NB4 (cell line): ENCODE results near the gene PAX3.

Source experiments
- DNase-seq: peaks from one replicate; pipeline ENCODE4 v3.0.0; 2010; ENCODE audit warnings: low read depth
- H3K4me3 ChIP-seq: one replicate; pipeline ENCODE4 v1.5.1; 2011; ENCODE audit warnings: mild to moderate bottlenecking, low read depth, low read length, moderate library complexity
- MYC ChIP-seq: IDR thresholded peaks from 2 replicates; pipeline ENCODE4 v1.6.1; 2011; ENCODE audit warnings: low read depth, low read length
- POLR2A ChIP-seq: IDR thresholded peaks from 2 replicates; pipeline ENCODE4 v1.6.1; 2011; ENCODE audit warnings: mild to moderate bottlenecking; ENCODE audit not compliant: insufficient read length; ENCODE audit errors: extremely low read depth
- TF ChIP-seq, protein P1 (sequence below): IDR thresholded peaks from one replicate; pipeline ENCODE4 v1.5.1; 2012; ENCODE audit warnings: low read depth, low read length
- TF ChIP-seq, protein P2 (sequence below): IDR thresholded peaks from 2 replicates; pipeline ENCODE4 v1.6.1; 2011; ENCODE audit warnings: low read depth, low read length

Gene PAX3

DNA sequence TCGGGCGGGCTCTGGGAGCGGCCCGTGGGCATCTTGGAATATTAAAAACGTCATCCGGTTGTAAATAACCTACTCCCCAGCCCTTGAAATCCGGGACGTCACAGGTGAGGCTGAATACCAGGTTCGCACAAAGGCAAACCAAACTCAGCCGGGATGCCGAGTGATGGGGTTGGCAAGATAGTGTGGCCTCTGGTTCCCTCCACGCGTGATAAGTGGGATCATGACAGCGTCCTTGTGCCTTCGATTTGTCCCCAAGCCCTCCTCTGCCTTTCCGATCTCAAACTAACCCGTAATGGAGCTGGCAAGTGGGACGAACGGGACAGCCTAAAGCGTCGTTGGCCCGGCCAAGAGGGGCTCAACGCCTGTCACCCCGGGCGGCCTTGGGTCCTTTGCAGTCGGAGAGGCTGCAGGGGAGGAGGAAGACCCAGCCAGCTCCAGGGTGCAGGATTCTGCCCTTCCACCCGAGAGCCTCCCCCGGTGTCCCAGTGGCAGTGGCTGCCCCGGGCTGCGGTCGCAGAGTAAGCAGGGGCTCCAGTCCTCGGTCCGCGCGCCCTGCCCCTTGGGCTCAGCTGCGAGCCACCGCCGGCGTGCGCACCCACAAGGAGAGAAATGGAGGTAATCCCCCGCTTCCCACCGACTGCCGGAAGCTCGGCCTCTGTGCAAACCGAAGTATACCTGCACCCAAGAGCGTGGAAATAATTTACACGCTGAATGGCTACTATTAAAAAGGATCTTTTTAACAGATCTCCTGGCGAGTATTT, 13.4 kb upstream of the PAX3 start:
- DNase-seq: no peak
- H3K4me3 ChIP-seq: no peak overlapping the region
- TF ChIP-seq MYC (no peak), POLR2A (no peak)
- TF ChIP-seq, protein P1, sequence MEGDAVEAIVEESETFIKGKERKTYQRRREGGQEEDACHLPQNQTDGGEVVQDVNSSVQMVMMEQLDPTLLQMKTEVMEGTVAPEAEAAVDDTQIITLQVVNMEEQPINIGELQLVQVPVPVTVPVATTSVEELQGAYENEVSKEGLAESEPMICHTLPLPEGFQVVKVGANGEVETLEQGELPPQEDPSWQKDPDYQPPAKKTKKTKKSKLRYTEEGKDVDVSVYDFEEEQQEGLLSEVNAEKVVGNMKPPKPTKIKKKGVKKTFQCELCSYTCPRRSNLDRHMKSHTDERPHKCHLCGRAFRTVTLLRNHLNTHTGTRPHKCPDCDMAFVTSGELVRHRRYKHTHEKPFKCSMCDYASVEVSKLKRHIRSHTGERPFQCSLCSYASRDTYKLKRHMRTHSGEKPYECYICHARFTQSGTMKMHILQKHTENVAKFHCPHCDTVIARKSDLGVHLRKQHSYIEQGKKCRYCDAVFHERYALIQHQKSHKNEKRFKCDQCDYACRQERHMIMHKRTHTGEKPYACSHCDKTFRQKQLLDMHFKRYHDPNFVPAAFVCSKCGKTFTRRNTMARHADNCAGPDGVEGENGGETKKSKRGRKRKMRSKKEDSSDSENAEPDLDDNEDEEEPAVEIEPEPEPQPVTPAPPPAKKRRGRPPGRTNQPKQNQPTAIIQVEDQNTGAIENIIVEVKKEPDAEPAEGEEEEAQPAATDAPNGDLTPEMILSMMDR: no peak
- TF ChIP-seq, protein P2, sequence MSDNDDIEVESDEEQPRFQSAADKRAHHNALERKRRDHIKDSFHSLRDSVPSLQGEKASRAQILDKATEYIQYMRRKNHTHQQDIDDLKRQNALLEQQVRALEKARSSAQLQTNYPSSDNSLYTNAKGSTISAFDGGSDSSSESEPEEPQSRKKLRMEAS: no peak

DNA sequence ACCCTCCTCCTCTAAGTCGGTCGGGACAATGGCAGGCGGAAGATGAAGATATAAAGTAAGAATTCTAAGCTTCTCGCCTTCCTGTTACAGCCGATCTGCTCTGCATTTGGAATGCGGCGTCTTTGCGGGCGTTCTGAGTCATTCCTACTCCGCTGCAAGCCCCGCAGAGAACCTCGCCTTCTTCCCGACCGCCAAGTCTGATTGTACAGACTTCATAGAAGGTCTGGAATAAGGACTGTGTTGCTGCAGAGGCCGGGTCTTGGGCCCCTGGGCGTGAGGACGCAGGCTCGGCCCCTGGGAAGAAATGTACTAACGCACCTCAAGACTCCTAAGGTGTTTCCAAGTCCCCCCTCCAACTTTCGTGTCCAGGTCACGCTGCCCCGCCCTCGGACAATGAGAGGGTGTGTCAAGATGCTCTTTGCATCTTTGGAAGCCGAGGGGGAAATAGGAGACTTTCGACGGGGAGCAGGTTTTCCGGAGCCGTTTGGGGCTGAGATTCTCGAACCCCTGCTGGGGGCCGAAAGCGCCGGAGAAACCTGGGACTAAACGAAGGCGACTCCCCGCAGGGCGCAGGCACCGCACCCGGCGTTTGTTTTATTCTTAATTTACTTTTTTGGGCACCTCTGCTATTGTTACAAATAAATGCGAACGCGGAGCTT, 12.7 kb upstream of the PAX3 start:
- H3K4me3 ChIP-seq: no peak overlapping the region
- TF ChIP-seq, protein P1: no peak
- DNase-seq: no peak

DNA sequence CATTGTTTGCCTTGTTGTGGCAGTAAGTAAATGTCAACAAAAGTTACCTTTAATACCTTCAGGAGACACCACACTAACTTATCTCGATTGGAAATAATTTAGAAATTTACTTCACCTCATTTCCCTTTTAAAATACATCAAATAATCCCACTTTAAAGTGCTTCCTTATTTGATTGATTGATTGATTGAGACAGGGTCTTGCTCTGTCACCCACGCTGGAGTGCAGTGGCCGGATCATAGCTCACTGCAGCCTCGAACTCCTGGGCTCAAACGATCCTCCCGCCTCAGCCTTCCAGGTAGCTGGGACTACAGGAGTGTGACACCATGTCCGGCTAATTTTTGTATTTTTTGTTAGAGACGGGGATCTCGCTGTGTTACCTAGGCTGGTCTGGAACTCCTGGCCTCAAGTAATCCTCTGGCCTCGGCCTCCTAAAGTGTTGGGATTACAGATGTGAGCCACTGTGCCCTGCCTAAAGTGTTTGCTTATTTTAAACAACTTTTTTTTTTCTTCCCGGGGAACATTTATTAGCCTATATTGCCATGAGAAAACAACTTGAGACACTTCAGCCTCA, 12.0 kb upstream of the PAX3 start:
- no peak overlapping the region for H3K4me3 ChIP-seq
- no peak for DNase-seq
- TF ChIP-seq, protein P1: no peak
- TF ChIP-seq, protein P2: no peak
- no peak for TF ChIP-seq POLR2A
- TF ChIP-seq MYC: no peak

DNA sequence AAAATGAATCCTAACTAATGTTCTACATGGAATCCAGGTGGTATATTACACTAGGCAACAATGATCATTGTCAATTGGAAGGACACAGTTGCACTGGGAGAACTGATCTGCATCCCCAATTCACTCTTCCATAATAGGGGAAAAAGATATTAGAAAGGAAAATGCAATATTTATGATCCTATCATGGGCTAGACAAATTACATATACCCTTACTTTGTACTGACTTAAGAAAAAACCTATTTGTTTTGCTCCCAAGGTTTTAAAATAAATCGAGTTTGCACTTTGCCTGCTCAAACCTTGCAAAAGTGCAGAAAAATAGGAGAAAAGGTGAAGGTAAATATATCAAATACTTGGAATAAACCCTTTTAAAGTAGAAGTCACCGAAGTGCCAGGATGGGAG, 11.0 kb upstream of the PAX3 start:
- no peak overlapping the region for H3K4me3 ChIP-seq

DNA sequence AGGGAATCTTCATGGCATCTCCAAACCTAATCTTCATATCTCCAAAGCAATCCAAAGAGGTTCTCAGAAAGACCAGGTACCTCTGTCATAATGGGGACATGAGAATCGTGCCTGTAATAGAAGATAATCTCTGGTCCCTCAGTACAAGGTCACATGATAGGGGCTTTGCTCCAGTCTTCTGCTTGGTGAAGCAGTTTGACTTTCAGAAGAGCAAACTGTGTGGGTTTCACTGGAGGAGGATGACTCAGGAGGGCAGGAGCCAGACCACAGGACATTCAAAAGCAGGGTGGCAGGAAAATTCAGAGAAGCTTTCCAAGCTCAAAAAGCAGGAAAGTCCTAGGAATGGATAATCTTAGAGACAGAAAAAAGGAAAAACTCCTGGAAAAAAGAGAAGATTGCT, 10.6 kb upstream of the PAX3 start:
- TF ChIP-seq, protein P2: no peak
- TF ChIP-seq, protein P1: no peak
- TF ChIP-seq POLR2A: no peak
- no peak for TF ChIP-seq MYC
- no peak for DNase-seq
- no peak overlapping the region for H3K4me3 ChIP-seq

More for the DNA sequence above, 11.0 kb upstream of the PAX3 start:
- no peak for DNase-seq
- TF ChIP-seq, protein P1: no peak
- TF ChIP-seq POLR2A (no peak), MYC (no peak)
- TF ChIP-seq, protein P2: no peak
